GM12878 (cell line): ENCODE measurements around the gene SDK2. TPM values are rescaled to one million over a fixed set of nuclear protein-coding genes. Genes with fewer than 3 reads are reported as not detected.

Experiments used
- ATAC-seq: fragments of 200-7000 bp; cut with Tn5 transposase; 3 replicates; pipeline ENCODE4 v1.9.1; 2020; ENCODE audit warnings: mild to moderate bottlenecking, moderate library complexity
- BruUV-seq: library from RNA; stranded (reverse); fragments of 400-500 nt; replicated peaks from 2 replicates; lab custom pipeline; 2021; lab: Mats Ljungman, UMichigan
- CTCF ChIA-PET: fragments of 300-600 bp; sonication (Branson Sonifier 250); formaldehyde crosslinking; extraction: SDS; loops from one replicate; lab custom pipeline; 2021; ENCODE audit warnings: inconsistent platforms; lab: Yijun Ruan, JAX
- POLR2A ChIA-PET: fragments of 350-600 bp; formaldehyde crosslinking; extraction: SDS; loops from one replicate; lab custom pipeline; 2021; ENCODE audit warnings: inconsistent platforms; lab: Charles Lee
- RAD21 ChIA-PET: fragments of 300-600 bp; sonication (Branson Sonifier 250); formaldehyde crosslinking; loops from one replicate; lab custom pipeline; 2023; ENCODE audit warnings: antibody characterized with exemption; ENCODE audit not compliant: unreplicated experiment; lab: Charles Lee
- SMC1A ChIA-PET: fragments of 300-600 bp; sonication (Branson Sonifier 250); formaldehyde crosslinking; loops from one replicate; lab custom pipeline; 2023; ENCODE audit not compliant: unreplicated experiment, uncharacterized antibody; lab: Charles Lee
- DNase-seq: peaks from one replicate; pipeline ENCODE4 v3.0.0-alpha.2; 2011; ENCODE audit warnings: low read depth, low spot score
- FAIRE-seq: peaks from 3 replicates; lab custom pipeline; 2011; peaks lifted over from hg19 to GRCh38; lab: Jason Lieb, UNC
- H2AFZ ChIP-seq: 2 replicates; pipeline ENCODE4 v1.6.0; 2011; ENCODE audit warnings: low read depth, low read length, control low read depth; ENCODE audit not compliant: control insufficient read depth
- H3K27ac ChIP-seq: 2 replicates; pipeline ENCODE4 v1.5.1; 2011; ENCODE audit warnings: control low read depth; ENCODE audit not compliant: control insufficient read depth, insufficient read depth
- H3K27me3 ChIP-seq, 2 experiments: replicated peaks in 1 of 2; 2 replicates each; pipeline versions ENCODE4 v1.6.0 to v1.6.1; 2011; ENCODE audit warnings: low read length in 1 of 2; ENCODE audit not compliant: control insufficient read depth in 2 of 2, insufficient read depth in 2 of 2
- H3K36me3 ChIP-seq, 2 experiments: 2 replicates each; pipeline ENCODE4 v1.5.1; 2011; ENCODE audit warnings: low read length in 1 of 2; ENCODE audit not compliant: control insufficient read depth in 2 of 2, insufficient read depth in 2 of 2
- H3K4me1 ChIP-seq: 2 replicates; pipeline ENCODE4 v1.6.1; 2011; ENCODE audit warnings: mild to moderate bottlenecking, low read length, moderate library complexity, mixed read lengths; ENCODE audit not compliant: control insufficient read depth, insufficient read depth
- H3K4me2 ChIP-seq: 2 replicates; pipeline ENCODE4 v1.6.0; 2011; ENCODE audit warnings: control low read depth; ENCODE audit not compliant: control insufficient read depth, insufficient read depth
- H3K4me3 ChIP-seq: fragments of 200-600 bp; sonication (generic); 2 replicates; pipeline ENCODE4 v1.5.1; 2016
- H3K79me2 ChIP-seq: 2 replicates; pipeline ENCODE4 v1.6.0; 2011; ENCODE audit warnings: low read length; ENCODE audit not compliant: control insufficient read depth, insufficient read depth
- H3K9ac ChIP-seq: 2 replicates; pipeline ENCODE4 v1.8.0; 2011; ENCODE audit warnings: low read length, control low read depth, mixed read lengths; ENCODE audit not compliant: control insufficient read depth, insufficient read depth
- H3K9me3 ChIP-seq: replicated peaks from 3 replicates; pipeline ENCODE4 v1.5.1; 2011; ENCODE audit warnings: mild to moderate bottlenecking, low read length; ENCODE audit not compliant: control insufficient read depth, insufficient read depth
- H4K20me1 ChIP-seq: 2 replicates; pipeline ENCODE4 v1.6.0; 2011; ENCODE audit not compliant: control insufficient read depth, insufficient read depth
- CBX3 ChIP-seq: fragments of 200-600 bp; sonication (generic); IDR thresholded peaks from 2 replicates; pipeline ENCODE4 v1.6.1; 2016; ENCODE audit warnings: low read depth, borderline replicate concordance
- CHD4 ChIP-seq: fragments of 200-600 bp; sonication (generic); IDR thresholded peaks from 2 replicates; pipeline ENCODE4 v1.6.1; 2016; ENCODE audit warnings: mild to moderate bottlenecking
- DPF2 ChIP-seq: fragments of 450-650 bp; IDR thresholded peaks from 2 replicates; pipeline ENCODE4 v1.6.1; 2017; ENCODE audit warnings: mild to moderate bottlenecking
- EGR1 ChIP-seq, 2 experiments: IDR thresholded peaks; 1 replicate in 1 of 2; 2 replicates in 1 of 2; pipeline ENCODE4 v1.6.1; 2011 to 2012; ENCODE audit warnings: low read depth in 2 of 2, low read length in 2 of 2, borderline replicate concordance in 1 of 2, mild to moderate bottlenecking in 1 of 2, moderate library complexity in 1 of 2
- JUNB ChIP-seq: IDR thresholded peaks from 2 replicates; pipeline ENCODE4 v1.6.1; 2016; ENCODE audit warnings: antibody characterized with exemption, mild to moderate bottlenecking
- MXI1 ChIP-seq: fragments of 150-350 bp; IDR thresholded peaks from 2 replicates; pipeline ENCODE4 v1.6.1; 2011; ENCODE audit warnings: low read depth, mild to moderate bottlenecking, inconsistent platforms, low read length, improper control_type of control experiment
- RUNX3 ChIP-seq: IDR thresholded peaks from 2 replicates; pipeline ENCODE4 v1.6.1; 2012; ENCODE audit warnings: low read length, inconsistent platforms
- SUPT20H ChIP-seq: IDR thresholded peaks from 2 replicates; pipeline ENCODE4 v1.6.1; 2011; ENCODE audit warnings: low read depth, mild to moderate bottlenecking, low read length, moderate library complexity, borderline replicate concordance; ENCODE audit not compliant: control insufficient read depth
- WRNIP1 ChIP-seq: IDR thresholded peaks from 2 replicates; pipeline ENCODE4 v1.6.1; 2011; ENCODE audit warnings: low read depth, low read length, improper control_type of control experiment, borderline replicate concordance
- YBX1 ChIP-seq: fragments of 450-650 bp; IDR thresholded peaks from 2 replicates; pipeline ENCODE4 v1.6.1; 2016; ENCODE audit warnings: antibody characterized with exemption
- ZNF622 ChIP-seq: fragments of 450-650 bp; IDR thresholded peaks from 2 replicates; pipeline ENCODE4 v1.6.1; 2017; ENCODE audit warnings: mild to moderate bottlenecking, inconsistent platforms
- WGBS: methylation state at CpG from one replicate; pipeline ENCODE4 v1.1.6; 2016; ENCODE audit warnings: low lambda C conversion rate; ENCODE audit not compliant: insufficient replicate concordance, insufficient coverage; ENCODE audit errors: missing lambda C conversion rate; 5-methylcytosine and 5-hydroxymethylcytosine counted together
- in situ Hi-C: fragments of 300-500 bp; cut with MboI; formaldehyde crosslinking; loops from 9 replicates; pipeline ENCODE4 v1.14.3; 2018; ENCODE audit warnings: mixed read lengths
- intact Hi-C: fragments of 100-400 bp; cut with micrococcal nuclease; formaldehyde crosslinking; loops from one replicate; pipeline ENCODE4 v1.14.2; 2022; ENCODE audit not compliant: unreplicated experiment
- polyA plus RNA-seq, 11 experiments: library from polyadenylated mRNA; depleted of rRNA in 4 of 11; unstranded in 6 of 11; stranded (reverse) in 5 of 11; fragments of >200 nt; fragmentation: Nextera tagmentation in 4 of 11; fragmentation: Illumina TruSeq in 1 of 11; extraction: Ambion mirVana in 4 of 11; extraction: Trizol in 1 of 11; gene quantifications; 1 replicate in 1 of 11; 2 replicates in 10 of 11; pipeline versions ENCODE4 v1.2.1 to v1.2.3, GENCODE V29; 2011 to 2016; ENCODE audit warnings: inconsistent platforms in 2 of 11, missing spikeins in 2 of 11, low read depth in 1 of 11
- total RNA-seq, 4 experiments: library from RNA; depleted of rRNA in 3 of 4; stranded (reverse); fragments of >200 nt in 3 of 4; fragmentation: Illumina TruSeq in 1 of 4; extraction: Trizol in 1 of 4; gene quantifications; 2 replicates each; pipeline versions ENCODE4 v1.2.1 to v1.2.3, GENCODE V29; 2013 to 2021
- TF ChIP-seq, protein P1 (sequence below): fragments of 450-650 bp; IDR thresholded peaks from 2 replicates; pipeline ENCODE4 v1.6.1; 2017; ENCODE audit warnings: mild to moderate bottlenecking, low read depth, inconsistent platforms; ENCODE audit not compliant: poor library complexity, severe bottlenecking
- TF ChIP-seq, protein P2 (sequence below): fragments of 450-650 bp; IDR thresholded peaks from 2 replicates; pipeline ENCODE4 v1.6.1; 2016; ENCODE audit warnings: mild to moderate bottlenecking
- TF ChIP-seq, protein P3 (sequence below): IDR thresholded peaks from 2 replicates; pipeline ENCODE4 v1.6.1; 2012; ENCODE audit warnings: low read depth, low read length, improper control_type of control experiment

Gene SDK2
- total and polyA plus RNA-seq, 10 of the 15 experiments (the other 5 are each of a cell fraction or from before 2014, with no cell fraction given), result 0.03 to 0.08 (median 0.03) TPM; not detected in 7

DNA sequence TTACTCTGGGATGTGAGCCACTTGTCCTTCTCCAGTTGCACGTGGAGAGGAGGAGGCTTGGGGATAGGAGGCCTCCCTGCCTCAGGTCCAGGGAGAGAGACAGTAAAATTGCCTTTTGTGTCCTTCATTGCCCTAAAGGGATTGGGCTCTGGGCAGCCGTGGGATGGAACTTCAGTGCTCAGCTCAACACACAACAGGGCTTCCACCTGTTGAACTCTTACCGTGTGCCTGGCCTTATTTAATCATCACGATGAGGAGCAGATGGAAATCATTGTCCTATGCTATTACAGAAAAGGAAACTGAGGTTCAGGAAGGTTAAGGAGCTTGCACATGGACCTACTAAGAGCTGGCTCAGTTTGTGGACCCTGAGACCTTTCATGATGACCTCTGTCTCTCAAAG is 240.0 kb downstream of the SDK2 start:
- in situ Hi-C loops (no loop called here), intact Hi-C loops (no loop called here)
- no TSS peak for BruUV-seq
- ChIA-PET RAD21 (interaction anchor here (1.1 to 1.2 kb wide), 2 partner anchors 25 to 34 kb away, joined by 3 read pairs; no protein-coding TSS in a partner anchor), SMC1A (no interaction called here), POLR2A (no interaction called here), CTCF (no interaction called here)
- no peak for DNase-seq
- no peaks in the 10 kb centered on the region for H3K79me2 ChIP-seq
- H3K27ac ChIP-seq, result no peak overlapping the region
- no peak for TF ChIP-seq JUNB
- no peak for TF ChIP-seq EGR1 (IDR thresholded peaks at IDR 0.05; ENCODE audit: borderline replicate concordance in 1 of 2, low read depth in 2 of 2, low read length in 2 of 2)
- H3K4me2 ChIP-seq, result no peak overlapping the region
- no peak overlapping the region for H3K9ac ChIP-seq
- 34% methylated on average over 4 of the region's 4 CpGs for WGBS
- ATAC-seq, result no peak
- H3K27me3 ChIP-seq, result no peaks in the 10 kb centered on the region
- H3K4me3 ChIP-seq, result no peak overlapping the region
- no peak overlapping the region for H2AFZ ChIP-seq
- H3K9me3 ChIP-seq, result no peaks in the 10 kb centered on the region
- H3K36me3 ChIP-seq, result no peaks in the 10 kb centered on the region
- FAIRE-seq, result no peak
- no peaks in the 10 kb centered on the region for H4K20me1 ChIP-seq
- no peaks in the 10 kb centered on the region for H3K4me1 ChIP-seq

GRCh38 chr17:73402466-73402865 is 241.8 kb downstream of the SDK2 start:
- ATAC-seq (no peak), DNase-seq (no peak), FAIRE-seq (no peak)
- POLR2A ChIA-PET, result no interaction called here
- in situ Hi-C loops (no loop called here), intact Hi-C loops (no loop called here)
- H3K27ac ChIP-seq, result no peak overlapping the region
- CTCF ChIA-PET, result interaction anchor here (0.9 kb wide), 1 partner anchor 30 kb away, joined by 3 read pairs; no protein-coding TSS in a partner anchor
- no peak overlapping the region for H3K4me3 ChIP-seq
- no peak overlapping the region for H3K4me2 ChIP-seq
- no peak overlapping the region for H2AFZ ChIP-seq
- H4K20me1 ChIP-seq, result no peaks in the 10 kb centered on the region
- no peaks in the 10 kb centered on the region for H3K79me2 ChIP-seq
- WGBS, result 32% methylated on average over 7 of the region's 7 CpGs
- H3K36me3 ChIP-seq, result no peaks in the 10 kb centered on the region
- no TSS peak for BruUV-seq
- SMC1A ChIA-PET, result no interaction called here
- no peaks in the 10 kb centered on the region; a peak in 1 of 4 replicates for H3K27me3 ChIP-seq
- no peak overlapping the region for H3K9ac ChIP-seq
- RAD21 ChIA-PET, result no interaction called here
- no peaks in the 10 kb centered on the region for H3K9me3 ChIP-seq
- no peaks in the 10 kb centered on the region for H3K4me1 ChIP-seq
- no peak for TF ChIP-seq CHD4
- TF ChIP-seq SUPT20H, result no peak
- no peak for TF ChIP-seq WRNIP1
- TF ChIP-seq, protein P1, sequence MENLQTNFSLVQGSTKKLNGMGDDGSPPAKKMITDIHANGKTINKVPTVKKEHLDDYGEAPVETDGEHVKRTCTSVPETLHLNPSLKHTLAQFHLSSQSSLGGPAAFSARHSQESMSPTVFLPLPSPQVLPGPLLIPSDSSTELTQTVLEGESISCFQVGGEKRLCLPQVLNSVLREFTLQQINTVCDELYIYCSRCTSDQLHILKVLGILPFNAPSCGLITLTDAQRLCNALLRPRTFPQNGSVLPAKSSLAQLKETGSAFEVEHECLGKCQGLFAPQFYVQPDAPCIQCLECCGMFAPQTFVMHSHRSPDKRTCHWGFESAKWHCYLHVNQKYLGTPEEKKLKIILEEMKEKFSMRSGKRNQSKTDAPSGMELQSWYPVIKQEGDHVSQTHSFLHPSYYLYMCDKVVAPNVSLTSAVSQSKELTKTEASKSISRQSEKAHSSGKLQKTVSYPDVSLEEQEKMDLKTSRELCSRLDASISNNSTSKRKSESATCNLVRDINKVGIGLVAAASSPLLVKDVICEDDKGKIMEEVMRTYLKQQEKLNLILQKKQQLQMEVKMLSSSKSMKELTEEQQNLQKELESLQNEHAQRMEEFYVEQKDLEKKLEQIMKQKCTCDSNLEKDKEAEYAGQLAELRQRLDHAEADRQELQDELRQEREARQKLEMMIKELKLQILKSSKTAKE, result no peak
- TF ChIP-seq, protein P2, sequence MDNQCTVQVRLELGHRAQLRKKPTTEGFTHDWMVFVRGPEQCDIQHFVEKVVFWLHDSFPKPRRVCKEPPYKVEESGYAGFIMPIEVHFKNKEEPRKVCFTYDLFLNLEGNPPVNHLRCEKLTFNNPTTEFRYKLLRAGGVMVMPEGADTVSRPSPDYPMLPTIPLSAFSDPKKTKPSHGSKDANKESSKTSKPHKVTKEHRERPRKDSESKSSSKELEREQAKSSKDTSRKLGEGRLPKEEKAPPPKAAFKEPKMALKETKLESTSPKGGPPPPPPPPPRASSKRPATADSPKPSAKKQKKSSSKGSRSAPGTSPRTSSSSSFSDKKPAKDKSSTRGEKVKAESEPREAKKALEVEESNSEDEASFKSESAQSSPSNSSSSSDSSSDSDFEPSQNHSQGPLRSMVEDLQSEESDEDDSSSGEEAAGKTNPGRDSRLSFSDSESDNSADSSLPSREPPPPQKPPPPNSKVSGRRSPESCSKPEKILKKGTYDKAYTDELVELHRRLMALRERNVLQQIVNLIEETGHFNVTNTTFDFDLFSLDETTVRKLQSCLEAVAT, result no peak
- no peak for TF ChIP-seq DPF2
- TF ChIP-seq RUNX3, result no peak
- TF ChIP-seq MXI1, result no peak
- TF ChIP-seq CBX3, result no peak
- no peak for TF ChIP-seq ZNF622
- TF ChIP-seq YBX1, result no peak
- TF ChIP-seq, protein P3, sequence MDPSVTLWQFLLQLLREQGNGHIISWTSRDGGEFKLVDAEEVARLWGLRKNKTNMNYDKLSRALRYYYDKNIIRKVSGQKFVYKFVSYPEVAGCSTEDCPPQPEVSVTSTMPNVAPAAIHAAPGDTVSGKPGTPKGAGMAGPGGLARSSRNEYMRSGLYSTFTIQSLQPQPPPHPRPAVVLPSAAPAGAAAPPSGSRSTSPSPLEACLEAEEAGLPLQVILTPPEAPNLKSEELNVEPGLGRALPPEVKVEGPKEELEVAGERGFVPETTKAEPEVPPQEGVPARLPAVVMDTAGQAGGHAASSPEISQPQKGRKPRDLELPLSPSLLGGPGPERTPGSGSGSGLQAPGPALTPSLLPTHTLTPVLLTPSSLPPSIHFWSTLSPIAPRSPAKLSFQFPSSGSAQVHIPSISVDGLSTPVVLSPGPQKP, result no peak
